AG04449 (cell line): ENCODE measurements around the gene GPM6B.

Source experiments
- CTCF ChIA-PET: fragments of 350-600 bp; formaldehyde crosslinking; extraction: SDS; loops from one replicate; lab custom pipeline; 2021; ENCODE audit warnings: antibody characterized with exemption; lab: Yijun Ruan, JAX
- POLR2A ChIA-PET: fragments of 400-600, 350-600 bp; formaldehyde crosslinking; extraction: SDS; loops from one replicate; lab custom pipeline; 2020; ENCODE audit warnings: antibody characterized with exemption, inconsistent platforms; lab: Yijun Ruan, JAX
- DNase-seq: peaks from one replicate; pipeline ENCODE4 v3.0.0-alpha.2; 2010; ENCODE audit warnings: low read depth, low spot score
- H3K4me3 ChIP-seq: 2 replicates; pipeline ENCODE4 v1.5.1; 2011; ENCODE audit warnings: low read depth, mild to moderate bottlenecking, control low read depth, low read length
- TF ChIP-seq, protein P1 (sequence below): IDR thresholded peaks from one replicate; pipeline ENCODE4 v1.5.1; 2011; ENCODE audit warnings: mild to moderate bottlenecking, moderate library complexity, low read length, control low read depth, inconsistent platforms; ENCODE audit not compliant: insufficient read depth; ENCODE audit errors: missing control alignments

The GPM6B gene

DNA sequence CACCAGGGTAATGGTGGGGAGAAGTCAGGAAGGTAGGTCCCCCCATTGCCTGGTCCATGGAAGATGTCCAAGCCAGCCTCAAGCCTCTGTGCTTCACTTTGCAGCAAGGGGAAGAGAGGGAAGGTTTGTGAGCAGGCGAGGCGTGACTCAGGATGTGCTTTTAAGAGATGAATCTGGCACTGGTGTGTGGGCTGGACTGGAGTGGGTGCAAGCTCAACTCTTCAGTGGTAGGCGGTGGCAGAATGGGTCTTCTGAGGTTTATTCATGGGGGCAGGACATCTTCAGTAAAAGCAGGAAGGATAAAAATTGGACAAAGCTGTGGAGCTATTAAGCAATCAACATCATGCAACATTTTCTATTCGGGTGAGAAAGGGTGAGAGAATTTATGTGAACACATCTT lies 19.4 kb downstream of the GPM6B start:
- CTCF ChIA-PET, result no interaction called here

DNA sequence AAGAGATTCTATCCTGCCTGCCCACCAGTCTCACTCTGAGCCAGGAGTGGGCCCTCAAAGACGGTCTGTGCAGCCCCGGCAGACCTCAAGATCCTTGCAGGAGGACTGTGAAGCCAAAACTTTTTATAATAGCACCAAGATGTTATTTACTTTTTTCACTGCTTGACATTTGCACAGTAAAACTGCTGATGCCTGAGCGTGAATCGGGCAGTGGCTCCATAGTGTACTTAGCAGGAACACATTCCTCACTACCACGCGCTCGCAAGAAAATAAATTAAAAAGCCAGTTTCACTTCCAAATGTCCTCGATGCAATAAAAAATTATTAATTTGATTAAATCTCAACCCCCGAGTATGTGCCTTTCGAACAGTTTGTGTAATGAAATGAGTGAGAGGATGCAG lies 22.5 kb downstream of the GPM6B start:
- DNase-seq, result no peak
- no peak overlapping the region for H3K4me3 ChIP-seq
- POLR2A ChIA-PET, result no interaction called here
- CTCF ChIA-PET, result no interaction called here
- TF ChIP-seq, protein P1, sequence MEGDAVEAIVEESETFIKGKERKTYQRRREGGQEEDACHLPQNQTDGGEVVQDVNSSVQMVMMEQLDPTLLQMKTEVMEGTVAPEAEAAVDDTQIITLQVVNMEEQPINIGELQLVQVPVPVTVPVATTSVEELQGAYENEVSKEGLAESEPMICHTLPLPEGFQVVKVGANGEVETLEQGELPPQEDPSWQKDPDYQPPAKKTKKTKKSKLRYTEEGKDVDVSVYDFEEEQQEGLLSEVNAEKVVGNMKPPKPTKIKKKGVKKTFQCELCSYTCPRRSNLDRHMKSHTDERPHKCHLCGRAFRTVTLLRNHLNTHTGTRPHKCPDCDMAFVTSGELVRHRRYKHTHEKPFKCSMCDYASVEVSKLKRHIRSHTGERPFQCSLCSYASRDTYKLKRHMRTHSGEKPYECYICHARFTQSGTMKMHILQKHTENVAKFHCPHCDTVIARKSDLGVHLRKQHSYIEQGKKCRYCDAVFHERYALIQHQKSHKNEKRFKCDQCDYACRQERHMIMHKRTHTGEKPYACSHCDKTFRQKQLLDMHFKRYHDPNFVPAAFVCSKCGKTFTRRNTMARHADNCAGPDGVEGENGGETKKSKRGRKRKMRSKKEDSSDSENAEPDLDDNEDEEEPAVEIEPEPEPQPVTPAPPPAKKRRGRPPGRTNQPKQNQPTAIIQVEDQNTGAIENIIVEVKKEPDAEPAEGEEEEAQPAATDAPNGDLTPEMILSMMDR, result no peak

More for the DNA sequence above, 19.4 kb downstream of the GPM6B start:
- no peak overlapping the region for H3K4me3 ChIP-seq
- no peak for DNase-seq
- TF ChIP-seq, protein P1, result no peak
- POLR2A ChIA-PET, result no interaction called here

DNA sequence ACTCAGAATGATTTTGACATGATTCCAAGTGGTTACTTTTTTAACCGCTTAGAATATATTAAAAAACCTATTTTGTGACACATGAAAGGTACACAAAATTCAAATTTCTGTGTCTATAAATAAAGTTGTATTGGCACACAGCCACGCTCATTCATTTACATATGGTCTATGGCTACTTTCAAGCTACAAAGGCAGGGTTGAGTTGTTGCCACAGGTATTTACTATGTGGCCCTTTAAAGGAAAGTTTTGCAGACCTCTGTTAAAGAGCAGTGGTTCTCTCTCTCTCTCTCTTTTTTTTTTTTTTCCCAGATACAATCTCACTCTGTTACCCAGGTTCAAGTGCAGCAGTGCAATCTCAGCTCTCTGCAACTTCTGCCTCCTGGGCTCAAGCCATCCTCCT lies 23.0 kb downstream of the GPM6B start:
- POLR2A ChIA-PET, result no interaction called here
- H3K4me3 ChIP-seq, result no peak overlapping the region
- TF ChIP-seq, protein P1, result no peak
- DNase-seq, result no peak
- CTCF ChIA-PET, result no interaction called here

DNA sequence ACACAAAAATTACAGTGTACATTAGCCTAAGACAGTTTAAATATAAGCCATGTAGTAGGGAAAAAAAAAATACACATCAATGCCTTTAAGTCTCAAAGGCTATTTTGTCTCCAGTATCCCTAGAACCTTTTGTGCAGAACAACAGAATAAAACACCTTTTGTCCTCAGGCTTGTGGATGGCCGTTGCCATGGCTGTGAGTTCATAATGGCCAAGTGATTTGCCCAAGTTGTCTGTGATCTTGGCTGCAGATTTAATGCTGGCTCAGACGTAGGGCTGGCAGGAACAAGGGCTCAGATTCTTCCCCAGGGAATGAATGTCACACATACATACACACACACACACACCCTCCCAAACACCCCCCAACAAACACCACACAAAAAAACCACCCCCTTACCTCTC lies 25.3 kb downstream of the GPM6B start:
- no peak for DNase-seq
- POLR2A ChIA-PET, result no interaction called here
- CTCF ChIA-PET, result no interaction called here

DNA sequence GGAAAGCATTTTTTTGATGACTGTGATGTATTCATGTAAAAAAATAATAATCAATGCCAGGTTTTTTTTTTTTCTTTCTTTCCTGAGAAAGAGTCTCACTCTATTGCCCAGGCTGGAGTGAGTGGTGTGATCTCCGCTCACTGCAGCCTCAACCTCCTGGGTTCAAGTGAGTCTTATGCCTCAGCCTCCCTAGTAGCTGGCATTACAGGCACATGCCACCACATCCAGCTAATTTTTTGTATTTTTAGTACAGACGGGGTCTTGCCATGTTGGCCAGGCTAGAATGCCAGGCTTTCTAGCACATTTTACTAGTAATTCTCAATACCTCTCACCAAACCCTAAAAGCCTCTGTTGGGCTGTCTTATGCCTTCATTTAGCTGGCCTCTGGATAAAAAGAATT lies 25.7 kb downstream of the GPM6B start:
- DNase-seq, result no peak
- POLR2A ChIA-PET, result no interaction called here
- CTCF ChIA-PET, result no interaction called here
- H3K4me3 ChIP-seq, result no peak overlapping the region
- TF ChIP-seq, protein P1, result no peak

More for the DNA sequence above, 25.3 kb downstream of the GPM6B start:
- no peak overlapping the region for H3K4me3 ChIP-seq
- TF ChIP-seq, protein P1, result no peak

DNA sequence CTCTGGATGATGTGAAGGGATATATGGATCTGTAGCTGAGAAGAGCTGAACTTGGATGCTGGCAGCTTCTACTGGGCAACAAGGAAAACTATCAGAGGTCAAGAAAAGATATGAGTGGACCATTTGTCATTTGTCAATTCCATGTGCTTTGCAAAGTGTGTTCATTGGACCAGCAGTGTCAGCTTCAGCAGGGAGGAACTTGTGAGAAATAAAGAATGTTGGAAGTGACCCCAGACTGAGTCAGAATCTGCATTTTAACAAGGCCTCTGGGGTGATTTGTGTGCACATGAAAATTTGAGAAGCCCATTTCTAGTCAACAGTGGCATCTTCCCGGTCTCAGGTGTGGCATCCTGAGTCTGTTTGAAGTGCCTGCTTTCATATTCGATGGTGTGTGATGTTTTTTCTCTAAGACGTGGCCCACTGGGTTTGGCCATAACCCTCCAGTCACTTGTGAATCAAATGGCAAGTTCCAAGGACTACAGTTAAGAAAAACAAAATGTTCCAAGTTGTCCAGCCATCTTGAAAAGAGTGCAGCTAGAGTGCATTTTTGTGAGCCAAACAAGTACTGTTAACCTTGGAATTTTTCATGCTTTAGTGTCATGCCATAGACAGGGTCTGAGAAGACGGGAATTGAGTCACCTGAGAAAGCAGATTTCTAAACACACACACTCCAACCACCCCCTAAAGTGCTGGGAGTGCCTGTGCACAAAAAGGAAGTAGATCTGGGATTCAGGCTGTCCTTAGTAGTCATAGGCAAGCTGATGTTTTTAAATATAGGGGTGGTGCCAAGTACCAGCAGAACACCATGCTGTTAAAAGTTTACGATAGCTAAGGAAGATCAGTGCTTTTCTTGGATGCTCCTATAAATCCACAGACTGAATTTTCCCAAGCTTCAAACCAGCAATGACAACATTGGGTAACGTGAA lies 26.4 kb downstream of the GPM6B start:
- CTCF ChIA-PET, result no interaction called here
- POLR2A ChIA-PET, result no interaction called here
- TF ChIP-seq, protein P1, result no peak
- no peak for DNase-seq
- no peak overlapping the region for H3K4me3 ChIP-seq
